SH-SY5Y (cell line): ENCODE results near the gene AAR2.

Experiments
- GATA2 ChIP-seq: IDR thresholded peaks from 2 replicates; pipeline ENCODE4 v1.6.1; 2011; ENCODE audit warnings: mild to moderate bottlenecking, low read depth, low read length
- GATA3 ChIP-seq: IDR thresholded peaks from 2 replicates; pipeline ENCODE4 v1.6.1; 2011; ENCODE audit warnings: low read depth, mild to moderate bottlenecking, low read length, moderate library complexity

The AAR2 gene

DNA sequence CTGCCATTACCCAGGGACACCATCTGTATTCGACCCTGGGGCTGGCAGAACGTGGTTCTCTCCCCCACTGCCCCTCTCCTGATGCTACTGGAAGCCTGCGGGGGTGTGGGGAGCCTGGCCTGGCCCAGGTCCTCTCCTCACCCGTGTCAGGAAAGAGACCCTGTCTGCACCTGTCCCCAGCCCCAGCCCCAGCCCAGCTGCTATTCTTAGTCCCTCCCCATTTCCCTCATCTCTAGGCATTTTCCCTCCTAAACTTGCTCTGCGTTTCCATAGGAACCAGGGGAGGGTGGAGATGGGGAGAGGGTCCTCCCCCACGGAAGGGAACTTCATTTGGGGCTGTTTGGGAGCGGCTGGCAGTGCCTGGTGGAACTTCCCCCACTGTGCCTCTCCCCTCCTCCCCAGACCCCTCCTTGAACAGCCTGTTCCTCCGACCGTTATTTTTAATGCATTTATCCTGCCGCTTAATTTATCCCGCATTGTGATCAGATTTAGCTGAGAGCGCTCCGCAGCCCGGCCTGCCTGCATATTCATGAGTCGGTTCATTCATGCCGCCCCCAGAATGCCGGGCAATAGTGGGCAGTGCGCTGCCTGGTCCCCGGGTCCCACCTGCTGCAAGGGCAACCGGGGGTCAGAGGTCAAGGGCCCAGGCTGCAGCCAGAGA, 38.0 kb downstream of the AAR2 start:
- TF ChIP-seq GATA3 (no peak), GATA2 (no peak)

DNA sequence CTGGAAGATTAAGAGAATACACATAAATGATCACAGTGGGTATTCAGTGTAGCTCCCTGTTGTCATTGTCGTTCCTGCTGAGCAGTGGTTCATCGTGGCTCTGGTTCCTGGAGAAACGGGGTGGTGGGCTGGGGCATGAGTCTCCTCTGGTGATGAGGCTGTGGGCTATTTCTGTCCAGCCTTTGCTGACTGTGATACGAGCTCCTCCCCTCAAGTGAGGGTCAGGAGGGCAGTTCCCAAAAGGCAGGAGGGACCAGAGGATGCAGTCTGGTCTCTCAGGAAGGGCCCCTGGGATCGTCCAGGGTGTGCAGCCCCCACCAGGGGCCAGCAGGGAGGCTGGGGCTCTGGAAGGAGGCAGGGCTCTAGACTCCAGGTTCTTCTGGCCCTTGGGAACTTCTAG, 38.7 kb downstream of the AAR2 start:
- TF ChIP-seq GATA3 (no peak), GATA2 (no peak)

DNA sequence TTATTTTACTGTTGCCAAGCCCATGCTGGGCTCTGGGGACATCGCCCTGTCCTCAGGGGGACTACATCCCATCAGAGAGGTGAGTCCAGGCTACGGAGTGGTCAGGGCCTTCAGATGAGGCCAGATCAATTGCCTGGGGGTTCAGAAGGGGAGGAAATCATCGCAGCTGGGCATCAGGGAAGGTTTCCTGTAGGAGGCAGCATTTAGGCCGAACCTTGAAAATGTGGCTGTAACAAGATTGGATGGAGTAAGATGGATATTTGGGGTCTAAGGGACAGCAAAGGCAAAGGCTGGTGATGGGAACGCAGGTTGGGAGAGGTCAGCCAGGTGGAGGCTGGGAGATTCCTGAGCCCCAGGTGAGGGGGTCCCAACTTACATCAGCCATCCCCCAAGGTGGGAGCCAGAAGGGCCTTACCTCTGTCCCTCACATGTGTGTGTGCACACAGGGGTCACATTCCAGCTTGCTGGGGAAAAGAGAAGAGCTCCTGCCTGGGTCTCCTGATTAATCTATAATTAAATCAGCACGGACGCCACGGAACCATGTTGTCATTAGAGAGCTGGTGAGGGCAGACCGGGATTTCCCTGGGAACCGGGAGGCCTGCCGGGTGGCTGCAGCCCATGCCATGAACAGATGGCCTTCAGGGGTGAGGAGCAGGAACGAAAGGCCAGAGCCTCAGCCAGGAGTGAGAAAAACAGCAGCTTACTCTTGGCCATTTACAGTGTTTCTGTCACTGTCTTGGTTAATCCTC, 39.3 kb downstream of the AAR2 start:
- no peak for TF ChIP-seq GATA3
- peak; percentile 54 for TF ChIP-seq GATA2

DNA sequence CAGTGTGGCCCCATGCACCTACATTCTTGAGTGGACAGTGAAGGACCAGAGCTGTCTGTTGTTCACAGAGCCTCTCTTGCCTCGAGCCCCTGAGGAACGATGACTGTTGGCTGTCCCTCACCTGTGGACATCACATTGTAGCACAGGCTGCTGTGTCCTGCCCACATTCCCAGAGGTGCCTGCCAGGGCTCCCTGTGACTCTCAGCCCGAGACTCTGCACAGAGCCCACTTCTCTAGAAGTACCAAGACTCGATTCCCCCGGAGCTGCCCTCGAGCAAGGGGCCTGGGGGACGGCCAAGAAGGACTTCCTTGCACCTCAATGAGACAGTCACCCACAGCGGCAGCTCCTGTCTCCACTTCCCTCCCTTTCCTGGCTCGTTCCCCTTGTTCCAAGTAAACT, 41.3 kb downstream of the AAR2 start:
- no peak for TF ChIP-seq GATA3
- TF ChIP-seq GATA2 = no peak

DNA sequence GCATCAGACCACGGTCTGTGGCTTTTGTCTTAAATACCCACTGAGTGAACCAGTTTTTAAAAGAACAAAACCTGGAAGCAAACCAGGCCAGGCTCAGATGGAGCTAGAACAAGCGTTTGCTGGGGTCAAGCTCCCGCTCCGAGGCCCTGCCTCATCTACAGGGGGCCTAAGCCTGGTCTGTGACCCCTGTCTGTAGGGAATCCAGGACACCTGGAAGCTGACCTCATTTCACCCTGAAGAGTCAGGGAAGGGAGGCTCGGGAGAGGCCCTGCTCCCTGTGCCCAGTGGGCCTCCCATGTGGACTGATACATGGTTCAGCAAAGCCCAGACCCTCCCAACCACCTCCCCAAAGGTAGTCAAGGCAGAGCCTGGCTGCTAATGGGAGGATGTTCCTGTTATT, 43.1 kb downstream of the AAR2 start:
- no peak for TF ChIP-seq GATA3
- no peak for TF ChIP-seq GATA2

DNA sequence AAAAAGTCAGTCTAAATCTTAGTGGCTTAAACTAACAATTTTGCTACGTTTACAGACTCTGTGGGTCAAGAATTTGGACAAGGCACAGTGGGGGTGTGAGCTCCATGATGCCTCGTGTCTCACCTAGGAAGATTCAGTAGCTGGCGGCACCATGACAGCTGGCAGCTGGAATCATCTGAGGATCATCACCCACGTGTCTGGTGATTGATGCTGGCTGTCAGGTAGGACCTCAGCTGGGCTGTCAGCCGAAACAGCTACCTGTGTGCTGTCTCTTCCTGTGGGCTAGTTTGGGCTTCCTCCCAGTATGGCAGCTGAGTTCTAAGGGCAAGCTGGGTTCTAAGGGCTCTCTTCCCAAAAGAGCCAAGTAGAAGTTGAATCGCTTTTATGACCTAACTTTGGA, 43.5 kb downstream of the AAR2 start:
- no peak for TF ChIP-seq GATA2
- no peak for TF ChIP-seq GATA3

DNA sequence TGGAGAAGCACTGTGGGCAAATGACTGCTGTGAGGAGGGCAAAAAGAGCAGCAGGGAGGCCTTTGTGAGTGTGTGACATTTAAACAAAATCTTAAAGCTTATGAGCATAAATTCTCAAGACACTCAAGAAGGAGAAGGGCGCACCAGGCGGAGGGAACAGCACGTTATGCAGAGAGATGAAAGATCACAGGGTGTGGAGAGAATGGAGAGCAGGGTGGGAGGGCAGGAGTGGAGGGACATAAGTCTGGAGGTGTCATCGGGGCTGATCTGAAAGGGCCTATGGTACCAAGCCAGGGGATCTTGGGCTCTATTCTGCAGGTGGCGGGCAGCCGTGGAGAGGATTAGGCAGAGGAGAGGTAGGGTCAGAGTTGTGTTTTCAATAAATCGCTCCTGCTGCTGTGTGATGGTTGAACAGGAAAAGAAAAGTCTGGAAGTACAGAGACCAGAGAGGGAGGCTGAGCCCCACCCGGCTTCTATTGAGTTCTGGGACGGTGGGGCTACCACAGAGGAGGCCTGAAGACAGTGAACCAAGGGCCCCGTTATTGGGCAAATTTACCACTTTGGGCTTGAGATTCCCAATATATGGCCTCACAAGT, 45.6 kb downstream of the AAR2 start:
- no peak for TF ChIP-seq GATA2
- no peak for TF ChIP-seq GATA3

DNA sequence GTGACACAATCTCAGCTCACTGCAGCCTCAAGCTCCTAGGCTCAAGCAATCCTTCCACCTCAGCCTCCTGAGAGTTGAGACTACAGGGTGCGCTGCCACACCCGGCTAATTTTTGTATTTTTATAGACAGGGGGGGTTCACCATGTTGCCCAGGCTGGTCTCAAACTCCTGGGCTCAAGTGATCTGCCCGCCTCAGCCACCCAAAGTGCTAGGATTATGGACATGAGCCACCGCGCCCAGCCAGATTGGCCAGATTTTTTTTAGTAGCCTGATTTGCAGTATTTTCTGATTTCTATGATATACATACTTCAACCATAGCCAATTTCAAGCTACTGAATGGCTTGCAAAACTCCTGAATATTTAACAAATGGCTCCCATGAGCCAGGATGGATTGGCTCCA, 48.5 kb downstream of the AAR2 start:
- TF ChIP-seq GATA2 (no peak), GATA3 (no peak)

DNA sequence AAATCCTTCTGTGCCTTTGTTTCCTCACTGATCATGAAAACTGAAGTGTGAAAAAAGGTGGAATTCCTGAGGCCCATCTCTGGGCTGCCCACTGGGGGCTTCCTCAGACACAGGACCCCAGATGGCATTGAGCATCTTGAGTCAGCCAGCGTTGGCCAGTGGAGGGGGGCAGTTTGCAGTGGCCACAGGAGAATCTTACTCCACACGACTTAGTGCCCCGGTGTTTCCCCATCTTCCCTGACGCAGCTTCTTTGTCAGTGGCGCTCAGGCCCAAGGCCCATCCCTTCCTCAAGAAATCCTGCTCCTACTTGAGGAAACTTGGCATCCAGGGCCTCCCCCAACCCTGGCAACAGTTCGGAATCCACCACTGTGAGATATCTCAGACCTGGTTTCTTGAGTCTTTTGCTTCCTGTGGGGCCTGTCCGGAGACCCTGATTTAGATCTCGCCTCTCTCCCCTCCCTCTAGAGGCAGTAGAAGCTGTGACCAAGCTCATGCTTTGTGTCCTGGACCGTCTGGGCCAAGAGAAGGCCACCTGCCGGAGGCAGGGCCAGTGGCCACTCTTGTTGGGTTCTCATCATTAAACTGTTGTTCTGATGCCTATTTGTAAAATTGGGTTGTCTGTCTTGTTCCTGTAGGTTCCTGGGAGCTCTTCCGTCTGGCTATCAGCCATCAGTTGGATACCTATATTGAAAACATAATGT, 49.6 kb downstream of the AAR2 start:
- no peak for TF ChIP-seq GATA3
- no peak for TF ChIP-seq GATA2

DNA sequence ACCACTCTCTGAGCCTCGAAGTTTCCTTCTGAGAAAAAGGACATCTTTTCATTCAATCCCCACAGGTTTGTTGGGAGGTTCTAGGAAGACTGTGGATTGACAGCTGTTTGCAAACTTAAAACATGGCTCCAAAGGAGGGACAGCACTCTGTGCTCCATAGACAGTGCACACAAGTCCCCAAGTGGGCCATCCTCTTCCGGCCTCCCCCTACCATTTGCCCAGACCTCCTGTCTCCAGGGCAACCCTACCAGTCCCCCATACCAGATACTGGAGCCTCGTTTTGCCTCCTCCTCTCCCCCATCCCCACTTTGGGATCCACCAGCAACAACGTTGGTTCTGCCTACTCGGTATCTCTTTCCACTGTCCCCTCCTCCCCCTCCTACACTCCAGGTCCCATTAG, 61.4 kb downstream of the AAR2 start:
- TF ChIP-seq GATA2 (no peak), GATA3 (no peak)

DNA sequence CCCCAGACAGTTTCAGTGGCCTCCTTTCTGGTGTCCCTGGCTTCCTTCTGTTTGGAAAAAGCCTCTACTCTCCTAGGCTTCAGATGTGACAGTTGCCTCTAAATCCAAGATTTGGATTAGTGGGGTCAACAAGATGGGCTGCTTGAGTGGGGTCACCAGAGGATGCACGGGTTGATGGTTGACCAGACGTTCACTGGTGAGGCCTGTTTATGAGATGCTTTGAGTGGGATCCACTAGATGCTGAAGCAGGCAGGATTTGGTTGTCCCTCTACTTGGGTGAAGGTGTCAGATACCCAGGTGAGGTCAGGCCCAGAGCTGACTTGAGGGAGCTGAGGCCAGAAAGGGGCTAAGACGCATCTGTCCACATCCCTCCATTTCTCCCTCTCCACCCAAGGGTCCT, 61.8 kb downstream of the AAR2 start:
- TF ChIP-seq GATA3 = no peak
- TF ChIP-seq GATA2 = no peak

DNA sequence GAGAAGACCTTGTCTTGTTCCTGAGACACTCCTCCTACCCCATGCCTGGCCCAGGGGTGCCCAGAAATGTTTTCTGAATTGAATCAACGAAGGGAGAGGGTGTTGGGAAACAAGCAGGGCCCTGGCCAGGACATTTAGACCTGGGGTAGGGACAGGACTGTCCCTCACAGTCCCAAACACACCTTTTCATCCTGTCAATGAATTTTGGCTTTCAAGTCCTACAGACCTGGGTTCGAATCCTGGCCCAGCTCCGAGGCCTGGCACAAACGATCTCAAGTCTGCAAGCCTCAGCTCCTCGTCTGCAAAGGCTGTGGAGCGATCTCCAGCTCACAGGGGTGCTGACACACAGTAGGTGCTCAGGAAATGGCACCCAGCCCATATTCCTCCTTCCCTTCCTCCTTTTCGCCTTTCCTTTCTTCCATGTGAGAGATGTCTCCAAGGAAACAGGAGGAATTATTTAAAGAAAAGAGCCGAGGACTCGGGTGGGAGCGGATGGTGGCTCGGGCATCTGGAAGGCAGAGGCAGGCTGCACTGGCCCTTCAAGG, 62.6 kb downstream of the AAR2 start:
- TF ChIP-seq GATA3 (no peak), GATA2 (no peak)

DNA sequence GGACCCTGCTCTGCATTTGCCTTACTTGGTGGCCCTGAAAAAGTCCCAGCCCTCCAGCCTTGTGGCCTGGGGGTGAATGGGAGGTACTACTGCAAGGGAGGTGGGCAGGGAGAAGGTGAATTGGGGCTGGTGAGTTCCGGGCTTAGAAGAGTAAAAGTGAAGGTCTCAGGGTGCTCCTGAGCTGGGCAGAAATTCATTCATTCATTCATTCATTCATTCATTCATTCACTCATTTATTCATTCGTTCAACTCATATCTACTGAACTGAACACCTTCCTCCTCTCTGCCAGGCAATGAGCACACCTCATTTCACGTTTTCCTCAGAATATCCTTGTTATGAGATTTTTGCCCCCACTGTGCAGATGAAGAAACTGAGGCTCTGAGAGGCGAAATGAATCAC, 63.2 kb downstream of the AAR2 start:
- TF ChIP-seq GATA3 = no peak
- no peak for TF ChIP-seq GATA2
